HT1080 (cell line): ENCODE measurements around the gene RAI1. TPM values are rescaled to one million over a fixed set of nuclear protein-coding genes. Genes with fewer than 3 reads are reported as not detected.
"Not testable (repeated sequence)": the region's sequence is repeated elsewhere in the genome, so short reads cannot be mapped to it uniquely, and the experiment has no call there.

Experiments
- DNase-seq: peaks from one replicate; pipeline ENCODE4 v3.0.0-alpha.2; 2015; ENCODE audit warnings: low read depth
- total RNA-seq: library from RNA; depleted of rRNA; stranded (reverse); fragments of >200 nt; shearing (Covaris generic); gene quantifications from 2 replicates; pipeline ENCODE4 v1.2.3, GENCODE V29; 2014

The RAI1 gene
- total RNA-seq, 1 experiment from 2014 or later, result 9.5 TPM

GRCh38 chr17:17663160-17664063 lies 17.8 kb upstream of the RAI1 start:
- peak; percentile 94 for DNase-seq

- no peak for DNase-seq
These were observed 17.2 kb upstream of the RAI1 start for GRCh38 chr17:17664064-17664452.

GRCh38 chr17:17665255-17665654 lies 16.0 kb upstream of the RAI1 start:
- no peak for DNase-seq

GRCh38 chr17:17666111-17666714 lies 15.0 kb upstream of the RAI1 start:
- DNase-seq, result peak; percentile 66

GRCh38 chr17:17667231-17667630 lies 14.0 kb upstream of the RAI1 start:
- DNase-seq, result no peak

GRCh38 chr17:17667947-17668346 lies 13.3 kb upstream of the RAI1 start:
- DNase-seq, result no peak

GRCh38 chr17:17668358-17668757 lies 12.9 kb upstream of the RAI1 start:
- DNase-seq, result no peak

GRCh38 chr17:17668775-17669579 lies 12.3 kb upstream of the RAI1 start:
- peak; percentile 54 for DNase-seq

GRCh38 chr17:17669580-17670235 lies 11.6 kb upstream of the RAI1 start:
- DNase-seq, result no peak

- no peak for DNase-seq
These were observed 10.5 kb upstream of the RAI1 start for GRCh38 chr17:17670701-17671305.

GRCh38 chr17:17671369-17672129 lies 9.7 kb upstream of the RAI1 start:
- no peak for DNase-seq

GRCh38 chr17:17672453-17673368 lies 8.5 kb upstream of the RAI1 start:
- DNase-seq, result peak; percentile 70

GRCh38 chr17:17675416-17675815 lies 5.8 kb upstream of the RAI1 start:
- DNase-seq, result no peak

GRCh38 chr17:17675925-17676534 lies 5.2 kb upstream of the RAI1 start:
- DNase-seq, result peak; percentile 82

- no peak for DNase-seq
These were observed 4.5 kb upstream of the RAI1 start for GRCh38 chr17:17676752-17677151.

- DNase-seq, result no peak
These were observed 3.8 kb upstream of the RAI1 start for GRCh38 chr17:17677299-17678040.

- DNase-seq, result not testable (repeated sequence)
These were observed 3.1 kb upstream of the RAI1 start for GRCh38 chr17:17678063-17678699.
